Measurements from ENCODE around the gene CYTH3. TPM values are rescaled to one million over a fixed set of nuclear protein-coding genes. Genes with fewer than 3 reads are reported as not detected.

Gene CYTH3
- total and polyA plus RNA-seq, 2 donors (not counting 1 experiment from before 2014, with no cell fraction given): 39.1 to 73.3 TPM

- Histone ChIP-seq H4K20me1 (ENCODE audit: control insufficient read depth, extremely low read depth, insufficient read depth, low read length) (no peaks in the 10 kb centered on the region), H3K4me3 (replicated peaks in 1 of 4; ENCODE audit: control extremely low read depth in 1 of 4, insufficient read depth in 1 of 4, low read depth in 3 of 4, low read length in 4 of 4) (no peak overlapping the region), H3K9ac (ENCODE audit: insufficient read depth, low read length) (no peak overlapping the region), H2AFZ (ENCODE audit: low read length) (no peak overlapping the region), H3K4me1 (ENCODE audit: control insufficient read depth, extremely low read depth, insufficient read depth, low read length) (peaks cover 9% of the 10 kb centered on the region), H3K27ac (ENCODE audit: insufficient read depth, low read length) (no peak overlapping the region), H3K27me3 (ENCODE audit: control insufficient read depth, insufficient read depth, low read length) (no peaks in the 10 kb centered on the region), H3K36me3 (ENCODE audit: control insufficient read depth, insufficient read depth, low read length) (no peaks in the 10 kb centered on the region), H3K4me2 (ENCODE audit: extremely low read depth, insufficient read depth, low read length) (no peak overlapping the region), H3K79me2 (ENCODE audit: control insufficient read depth, insufficient read depth, low read length) (peaks cover 77% of the 10 kb centered on the region), H3K9me3 (ENCODE audit: control insufficient read depth, insufficient read depth, low read depth, low read length) (no peaks in the 10 kb centered on the region)
- DNase-seq (ENCODE audit: low read depth in 2 of 2): no peak
- TF ChIP-seq CTCF (conservative IDR thresholded peaks at IDR 0.05 in 1 of 2, IDR thresholded peaks at IDR 0.05 in 1 of 2; ENCODE audit: low read depth in 1 of 2, low read length in 2 of 2) (no peak), EZH2 (IDR thresholded peaks at IDR 0.05; ENCODE audit: low read length, missing control alignments) (no peak)
Observed at GRCh38 chr7:6241607-6241973, 30.8 kb downstream of the CYTH3 start.

- no peak for DNase-seq (ENCODE audit: low read depth in 2 of 2)
- H2AFZ ChIP-seq (ENCODE audit: low read length): no peak overlapping the region
- H3K36me3 ChIP-seq (ENCODE audit: control insufficient read depth, insufficient read depth, low read length): no peaks in the 10 kb centered on the region
- H3K27ac ChIP-seq (ENCODE audit: insufficient read depth, low read length): no peak overlapping the region
- H3K9ac ChIP-seq (ENCODE audit: insufficient read depth, low read length): no peak overlapping the region
- no peaks in the 10 kb centered on the region for H3K27me3 ChIP-seq (ENCODE audit: control insufficient read depth, insufficient read depth, low read length)
- H4K20me1 ChIP-seq (ENCODE audit: control insufficient read depth, extremely low read depth, insufficient read depth, low read length): no peaks in the 10 kb centered on the region
- peaks cover 79% of the 10 kb centered on the region for H3K79me2 ChIP-seq (ENCODE audit: control insufficient read depth, insufficient read depth, low read length)
- peaks cover 12% of the 10 kb centered on the region for H3K4me1 ChIP-seq (ENCODE audit: control insufficient read depth, extremely low read depth, insufficient read depth, low read length)
- H3K9me3 ChIP-seq (ENCODE audit: control insufficient read depth, insufficient read depth, low read depth, low read length): no peaks in the 10 kb centered on the region
- TF ChIP-seq CTCF (conservative IDR thresholded peaks at IDR 0.05 in 1 of 2, IDR thresholded peaks at IDR 0.05 in 1 of 2; ENCODE audit: low read depth in 1 of 2, low read length in 2 of 2) (no peak), EZH2 (IDR thresholded peaks at IDR 0.05; ENCODE audit: low read length, missing control alignments) (no peak)
- H3K4me2 ChIP-seq (ENCODE audit: extremely low read depth, insufficient read depth, low read length): no peak overlapping the region
- no peak overlapping the region for H3K4me3 ChIP-seq (replicated peaks in 1 of 4; ENCODE audit: control extremely low read depth in 1 of 4, insufficient read depth in 1 of 4, low read depth in 3 of 4, low read length in 4 of 4)
Observed at GRCh38 chr7:6238309-6238925, 34.0 kb downstream of the CYTH3 start.

GRCh38 chr7:6237730-6238129 is 34.7 kb downstream of the CYTH3 start:
- H3K4me3 ChIP-seq (replicated peaks in 1 of 4; ENCODE audit: control extremely low read depth in 1 of 4, insufficient read depth in 1 of 4, low read depth in 3 of 4, low read length in 4 of 4): no peak overlapping the region
- no peak overlapping the region for H3K4me2 ChIP-seq (ENCODE audit: extremely low read depth, insufficient read depth, low read length)
- TF ChIP-seq CTCF (conservative IDR thresholded peaks at IDR 0.05 in 1 of 2, IDR thresholded peaks at IDR 0.05 in 1 of 2; ENCODE audit: low read depth in 1 of 2, low read length in 2 of 2): no peak
- no peak for TF ChIP-seq EZH2 (IDR thresholded peaks at IDR 0.05; ENCODE audit: low read length, missing control alignments)
- peaks cover 74% of the 10 kb centered on the region for H3K79me2 ChIP-seq (ENCODE audit: control insufficient read depth, insufficient read depth, low read length)
- H3K27me3 ChIP-seq (ENCODE audit: control insufficient read depth, insufficient read depth, low read length): no peaks in the 10 kb centered on the region
- H3K4me1 ChIP-seq (ENCODE audit: control insufficient read depth, extremely low read depth, insufficient read depth, low read length): peaks cover 8% of the 10 kb centered on the region
- H3K9me3 ChIP-seq (ENCODE audit: control insufficient read depth, insufficient read depth, low read depth, low read length): no peaks in the 10 kb centered on the region
- H2AFZ ChIP-seq (ENCODE audit: low read length): no peak overlapping the region
- H3K27ac ChIP-seq (ENCODE audit: insufficient read depth, low read length): no peak overlapping the region
- no peak for DNase-seq (ENCODE audit: low read depth in 2 of 2)
- no peak overlapping the region for H3K9ac ChIP-seq (ENCODE audit: insufficient read depth, low read length)
- H3K36me3 ChIP-seq (ENCODE audit: control insufficient read depth, insufficient read depth, low read length): no peaks in the 10 kb centered on the region
- no peaks in the 10 kb centered on the region for H4K20me1 ChIP-seq (ENCODE audit: control insufficient read depth, extremely low read depth, insufficient read depth, low read length)

All from fibroblast of lung (primary cell).